HG03103 (cell line): Measurements from ENCODE around the gene CNKSR1.
"Not testable (repeated sequence)": the region's sequence is repeated elsewhere in the genome, so short reads cannot be mapped to it uniquely, and the experiment has no call there.

Source experiments
- ATAC-seq: cut with Tn5 transposase; IDR thresholded peaks from one replicate; pipeline ENCODE4 v1.9.1; 2021; ENCODE audit warnings: low read depth; ENCODE audit not compliant: unreplicated experiment

The CNKSR1 gene

DNA sequence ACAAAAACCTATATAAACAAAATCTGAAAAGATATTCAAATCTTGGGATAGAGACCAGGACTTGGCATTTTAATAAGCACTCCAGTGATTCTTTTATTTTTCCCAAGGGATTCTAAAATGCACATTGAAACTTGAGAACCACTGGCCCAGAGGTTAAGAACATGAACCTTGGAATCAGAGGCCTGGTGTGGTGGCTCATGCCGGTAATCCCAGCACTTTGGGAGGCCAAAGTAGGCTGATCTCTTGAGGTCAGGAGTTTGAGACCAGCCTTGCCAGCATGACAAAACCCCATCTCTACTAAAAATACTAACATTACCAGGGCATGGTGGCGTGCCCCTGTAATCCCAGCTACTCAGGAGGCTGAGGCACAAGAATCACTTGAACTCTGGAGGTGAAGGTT, 43.8 kb downstream of the CNKSR1 start:
- ATAC-seq, result no peak

- no peak for ATAC-seq
Measured at GRCh38 chr1:26224606-26225005, 47.3 kb downstream of the CNKSR1 start.

- ATAC-seq, result no peak
Measured at GRCh38 chr1:26225033-26225831, 47.9 kb downstream of the CNKSR1 start.

DNA sequence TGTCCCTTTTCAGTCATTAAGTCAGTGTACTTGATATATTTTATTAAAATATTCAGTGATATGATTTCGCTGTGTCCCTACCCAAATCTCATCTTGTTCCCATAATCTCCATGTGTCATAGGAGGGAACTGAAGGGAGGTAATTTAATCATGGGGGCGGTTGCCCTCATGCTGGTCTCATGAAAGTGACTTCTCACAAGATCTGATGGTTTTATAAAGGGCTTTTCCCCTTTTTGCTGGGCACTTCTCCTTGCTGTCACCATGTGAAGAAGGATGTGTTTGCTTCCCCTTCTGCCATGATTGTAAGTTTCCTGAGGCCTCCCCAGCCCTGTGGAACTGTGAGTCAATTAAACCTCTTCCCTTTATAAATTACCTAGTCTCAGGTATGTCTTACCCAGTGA, 53.4 kb downstream of the CNKSR1 start:
- ATAC-seq, result not testable (repeated sequence)

DNA sequence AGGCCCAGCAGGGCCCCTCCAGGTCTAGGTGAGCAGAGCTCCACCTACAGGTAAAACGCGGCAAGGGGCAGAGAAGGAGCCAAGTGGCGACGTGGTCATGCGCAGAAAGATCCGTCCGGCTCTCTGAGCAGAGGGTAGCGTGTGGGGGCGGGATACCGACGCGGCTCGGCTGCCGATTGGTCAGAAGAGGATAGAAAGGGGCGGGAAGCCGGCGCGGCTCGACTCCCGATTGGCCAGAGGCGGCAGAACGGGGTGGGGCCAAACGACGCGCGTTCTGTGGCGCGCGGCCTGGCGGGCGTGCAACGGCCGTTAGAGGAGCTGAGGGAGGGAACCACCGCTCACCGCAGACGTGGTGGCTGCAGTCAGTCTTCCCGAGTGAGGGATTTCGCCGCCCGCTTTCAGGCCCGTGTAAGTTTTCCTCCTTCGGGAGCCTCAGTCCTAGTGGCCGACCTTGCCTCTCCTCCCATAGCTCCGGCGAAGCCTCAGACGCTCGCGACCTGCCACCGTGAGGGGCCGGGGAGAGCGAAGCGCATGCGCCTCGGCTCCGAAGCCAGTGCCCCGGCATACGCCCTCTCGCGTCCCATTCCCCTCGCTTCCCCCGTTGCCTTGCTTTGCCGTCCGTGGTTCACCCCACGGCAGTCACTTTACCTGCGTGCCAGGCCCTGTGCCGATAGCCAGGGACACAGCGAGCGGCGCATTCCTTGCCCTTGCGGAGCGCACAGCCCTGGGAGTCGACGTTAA, 56.8 kb downstream of the CNKSR1 start, which contains the start of gene CEP85:
Gene CEP85 (plus strand): TSS at position 298 of the 741 bp plus-strand sequence. CDS start 5,584 bp downstream, outside the sequence.
- peak; percentile 85 for ATAC-seq

- ATAC-seq, result peak; percentile 3
Measured at GRCh38 chr1:26234644-26235370, 57.5 kb downstream of the CNKSR1 start.

DNA sequence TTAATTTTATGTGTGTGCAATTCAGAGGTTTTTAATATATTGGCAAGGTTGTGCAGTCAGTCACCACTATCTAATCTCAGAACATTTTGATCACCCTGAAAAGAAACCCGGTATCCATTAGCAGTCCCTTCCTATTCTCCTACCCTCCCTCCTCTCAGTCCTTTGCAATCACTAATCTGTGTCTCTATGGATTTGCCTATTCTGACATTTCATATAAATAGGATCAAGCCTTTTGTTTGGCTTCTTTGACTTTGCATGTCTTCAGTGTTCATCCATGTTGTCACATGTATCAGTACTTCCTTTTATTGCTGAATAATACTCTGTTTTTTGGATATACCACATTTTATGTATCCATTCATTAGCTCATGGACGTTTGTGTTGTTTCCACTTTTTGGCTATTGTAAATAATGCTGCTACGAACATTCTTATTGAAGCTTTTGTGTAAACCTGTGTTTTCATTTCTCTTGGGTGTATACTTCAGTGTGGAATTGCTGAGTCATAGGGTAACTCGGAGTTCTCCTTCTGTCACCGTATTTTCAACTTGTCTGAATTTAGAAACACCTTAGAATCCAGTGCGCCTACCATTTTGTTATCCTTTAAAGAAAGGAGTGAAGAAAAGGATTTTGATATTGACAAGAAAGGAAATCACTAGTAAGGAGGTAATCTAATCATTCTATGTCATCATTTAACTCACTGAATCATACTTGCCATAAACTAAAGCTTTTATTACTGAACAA, 60.1 kb downstream of the CNKSR1 start:
- no peak for ATAC-seq
